PFSK-1 (cell line): ENCODE data around the gene PRR15.

ENCODE experiments used
- SIN3A ChIP-seq: IDR thresholded peaks from 2 replicates; pipeline ENCODE4 v1.6.1; 2012; ENCODE audit warnings: mild to moderate bottlenecking, low read length, moderate library complexity, borderline replicate concordance; ENCODE audit not compliant: insufficient read depth
- TAF1 ChIP-seq: IDR thresholded peaks from 2 replicates; pipeline ENCODE4 v1.6.1; 2012; ENCODE audit warnings: low read length, control low read depth, borderline replicate concordance; ENCODE audit not compliant: insufficient read depth

GRCh38 chr7:29538389-29538788, 25.2 kb upstream of the PRR15 start:
- no peak for TF ChIP-seq TAF1
- no peak for TF ChIP-seq SIN3A
